Left renal cortex interstitium (tissue), 4 donors: ENCODE data around the gene SPACA7. TPM values are rescaled to one million over a fixed set of nuclear protein-coding genes. Genes with fewer than 3 reads are reported as not detected.
"Not testable (repeated sequence)": the region's sequence is repeated elsewhere in the genome, so short reads cannot be mapped to it uniquely, and the experiment has no call there.

Source experiments
- DNase-seq, 4 donors: peaks; one replicate each; pipeline ENCODE4 v3.0.0-alpha.2; 2013; ENCODE audit warnings: low read depth in 4 of 4, low spot score in 2 of 4, missing footprints in 1 of 4
- polyA plus RNA-seq, 4 donors: library from polyadenylated mRNA; unstranded; fragments of 120-200 nt; gene quantifications; one replicate each; pipeline ENCODE4 v1.2.1, GENCODE V29; 2013; ENCODE audit not compliant: insufficient read length in 4 of 4

The SPACA7 gene
- polyA plus RNA-seq, 4 donors, result not detected

DNA sequence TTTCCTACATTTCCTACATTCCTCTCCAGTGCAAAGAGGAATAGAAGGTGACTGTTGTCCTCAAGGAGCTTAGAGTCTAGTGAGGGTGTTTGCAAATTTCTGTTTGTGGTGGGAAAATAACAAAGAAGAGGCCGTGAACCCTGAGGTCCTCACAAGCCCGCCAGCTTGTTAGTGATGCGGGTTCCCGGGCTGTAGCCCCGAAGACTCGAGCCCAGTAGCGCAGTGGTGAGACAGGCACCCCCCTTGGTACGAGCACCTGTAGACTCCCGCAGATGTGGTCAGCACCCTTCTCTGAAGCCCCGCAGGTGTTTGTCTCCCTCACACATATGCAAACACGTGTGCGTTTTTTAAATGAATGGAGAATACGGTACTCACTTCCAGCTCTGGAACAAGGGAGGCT lies 26.5 kb upstream of the SPACA7 start:
- DNase-seq, result no peak

DNA sequence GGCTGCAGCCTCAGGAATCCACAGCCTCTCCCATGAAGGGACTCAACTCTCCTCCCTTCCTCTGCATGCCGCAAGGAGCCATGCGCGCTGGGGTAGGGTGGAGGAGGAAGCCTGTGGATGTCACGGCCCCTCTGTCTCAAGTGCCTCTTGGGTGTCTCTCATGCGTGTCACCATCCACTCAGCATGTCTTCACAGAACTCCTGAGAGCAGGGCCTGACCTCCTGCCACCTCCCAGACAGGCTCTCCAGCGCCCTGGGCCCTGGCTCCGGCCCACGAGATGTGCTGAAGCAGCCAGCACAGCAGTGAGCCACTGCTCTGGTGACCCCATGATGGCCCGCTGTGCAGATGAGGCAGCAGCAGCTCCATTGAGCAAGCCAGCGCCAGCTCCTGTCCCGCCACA lies 25.9 kb upstream of the SPACA7 start:
- no peak for DNase-seq

DNA sequence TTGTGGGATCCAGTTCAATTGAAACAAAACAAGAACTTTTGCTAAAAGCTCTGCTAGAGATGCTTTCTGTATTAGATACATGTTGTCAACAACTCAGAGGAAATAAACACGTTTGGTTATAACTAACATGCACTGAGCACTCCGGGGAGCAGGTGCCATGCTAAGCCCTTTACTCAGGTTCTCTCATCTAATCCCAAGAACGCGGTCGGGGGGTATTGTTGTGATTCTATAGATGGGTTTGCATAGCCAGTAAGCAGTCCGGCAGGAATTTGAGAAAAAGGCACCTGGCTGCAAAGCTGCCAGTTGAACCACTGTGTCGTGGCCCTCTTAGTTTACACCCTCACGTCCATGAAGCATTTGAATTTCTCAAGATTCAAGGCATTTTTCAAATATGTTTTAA lies 24.3 kb upstream of the SPACA7 start:
- DNase-seq, result no peak

DNA sequence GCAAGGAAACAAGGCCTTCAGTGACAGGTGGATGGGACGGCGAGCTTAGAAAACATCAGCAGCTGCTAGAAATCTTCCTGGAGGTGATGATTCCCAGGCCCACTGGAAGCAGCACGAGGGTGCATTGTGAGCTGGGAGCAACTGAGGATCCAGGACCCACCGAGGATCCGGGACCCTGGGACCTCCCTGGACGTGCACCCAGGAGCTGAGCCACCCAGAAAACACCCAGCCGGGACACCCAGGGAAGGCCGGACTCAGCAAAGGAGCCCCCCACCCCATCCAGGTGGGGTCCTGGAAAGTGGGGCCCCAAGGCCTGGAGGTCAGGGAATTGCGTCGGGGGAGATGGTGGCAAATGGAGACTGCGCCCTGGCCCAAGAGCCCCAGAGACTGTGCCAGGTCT lies 22.3 kb upstream of the SPACA7 start:
- DNase-seq, result no peak

DNA sequence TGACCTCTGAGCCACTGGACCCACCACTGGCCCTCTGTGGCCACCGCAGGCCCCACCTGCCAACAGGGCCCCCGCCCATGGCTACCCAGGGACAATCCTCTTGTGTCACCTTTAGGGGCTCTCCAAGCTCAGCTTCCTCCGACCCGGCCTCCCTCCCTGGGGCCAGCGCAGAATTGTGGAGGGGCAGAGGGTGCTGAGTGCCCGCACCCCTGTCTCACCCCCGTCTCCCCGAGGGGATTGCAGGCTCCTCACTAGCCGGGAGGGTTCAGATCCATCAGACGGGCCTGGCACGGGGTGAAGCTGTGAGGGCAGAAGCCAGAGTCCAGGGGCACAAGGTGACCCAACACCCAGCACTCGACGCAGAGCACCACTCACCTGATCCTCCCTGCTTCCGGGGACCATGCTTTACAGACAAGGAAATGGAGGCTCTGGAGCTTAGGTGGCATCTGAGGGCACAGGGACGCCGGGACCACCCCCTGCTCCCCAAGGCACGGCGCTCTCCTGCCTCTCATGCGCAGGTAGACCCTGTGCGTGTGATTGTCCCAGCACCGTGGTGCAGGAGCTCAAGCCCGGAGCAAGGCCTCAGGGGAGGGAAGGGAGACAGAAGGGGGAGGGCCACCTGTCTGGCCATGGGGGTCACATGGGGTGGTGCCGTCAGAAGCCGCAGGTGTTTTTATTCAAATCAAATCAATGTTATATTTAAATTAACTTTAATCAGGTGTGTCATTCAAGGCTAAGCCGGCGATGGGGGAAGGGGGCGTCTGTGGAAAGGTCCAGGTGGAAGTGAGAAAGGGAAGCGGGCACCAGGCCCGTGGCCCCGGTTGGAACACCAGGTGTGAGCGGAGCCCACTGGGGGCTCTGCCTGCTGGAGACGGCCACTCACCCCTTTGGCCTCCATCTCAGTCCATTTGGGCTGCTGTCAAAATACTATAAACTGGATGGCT lies 21.6 kb upstream of the SPACA7 start:
- no peak for DNase-seq

DNA sequence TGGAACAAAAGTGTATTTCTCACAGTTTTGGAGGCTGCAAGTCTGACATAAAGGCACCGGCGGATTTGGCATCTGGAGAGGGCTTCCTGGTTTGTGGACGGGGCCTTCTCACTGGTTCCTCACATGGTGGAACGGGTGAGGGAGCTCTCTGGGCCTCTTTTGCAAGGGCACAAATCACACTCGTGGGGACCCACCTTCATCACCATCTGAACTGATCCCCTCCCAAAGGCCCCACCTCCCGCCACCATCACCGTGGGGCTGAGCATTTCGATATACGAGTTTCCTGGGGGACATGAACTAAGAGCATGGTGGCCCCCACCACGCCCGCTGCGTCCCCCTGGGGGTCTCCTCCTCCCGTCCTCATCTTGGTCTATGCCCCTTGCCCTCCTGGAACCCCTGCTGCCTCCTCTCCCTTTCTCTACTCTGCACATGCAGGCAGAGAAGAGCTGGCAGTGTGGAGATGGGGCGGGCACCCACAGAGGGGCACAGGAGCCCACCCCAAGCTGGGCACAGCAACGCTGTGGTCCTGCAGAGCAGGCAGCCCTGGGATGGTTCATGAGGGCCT lies 20.8 kb upstream of the SPACA7 start:
- no peak for DNase-seq

DNA sequence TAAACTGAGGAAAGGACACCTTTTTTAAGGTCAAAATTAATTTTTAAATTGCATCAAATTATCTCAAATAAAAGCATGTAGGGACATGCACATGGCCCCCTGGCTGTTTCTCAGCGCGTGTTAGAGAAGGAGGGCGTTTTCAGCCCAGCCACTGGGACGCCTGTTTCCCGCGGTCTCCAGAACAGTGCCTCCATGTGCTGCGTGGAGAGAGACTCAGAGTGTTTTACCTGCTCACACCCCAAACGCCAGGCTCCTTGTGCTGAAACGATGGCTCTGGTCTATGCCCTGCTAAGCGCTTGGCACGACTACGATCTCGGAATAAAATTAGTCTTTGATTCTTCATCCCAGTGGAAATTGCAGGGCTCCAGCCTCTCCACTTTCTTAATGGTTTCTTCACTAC lies 20.0 kb upstream of the SPACA7 start:
- DNase-seq, result no peak

DNA sequence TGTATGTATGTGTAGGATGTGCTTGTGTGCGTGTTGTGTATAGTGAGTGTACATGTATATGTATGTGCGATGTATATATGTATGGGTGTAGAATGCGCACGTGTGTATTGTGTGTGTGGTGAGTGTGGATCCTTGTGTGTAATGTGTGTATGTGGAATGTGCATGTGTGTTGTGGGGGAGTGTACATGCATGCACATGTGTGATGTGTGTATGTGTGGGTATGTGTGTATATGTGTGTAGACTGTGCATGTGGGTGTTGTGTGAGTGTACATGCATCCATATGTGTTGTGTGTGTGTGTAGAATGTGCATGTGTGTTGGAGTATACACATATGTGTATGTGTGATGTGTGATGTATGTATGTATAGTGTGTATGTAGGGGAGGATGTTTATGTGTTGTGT lies 18.0 kb upstream of the SPACA7 start:
- DNase-seq, result no peak

DNA sequence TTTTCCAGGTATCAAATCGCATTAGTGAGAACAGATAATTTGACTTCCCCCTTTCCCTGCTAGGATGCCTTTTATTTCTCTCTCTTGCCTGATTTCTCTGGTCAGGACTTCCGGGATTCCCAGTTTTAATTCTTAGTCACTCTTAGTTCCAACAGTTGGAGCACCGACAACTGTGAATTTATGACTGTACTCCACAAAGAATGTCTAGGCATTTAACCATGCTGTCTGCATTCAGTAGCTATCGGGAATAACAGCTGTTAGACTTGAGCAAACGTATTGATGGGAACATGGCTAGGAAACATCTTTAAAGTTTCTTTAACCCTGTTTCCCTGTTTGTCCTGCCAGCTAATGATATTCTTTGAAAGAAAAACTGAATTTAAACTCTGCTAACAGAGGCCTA lies 14.1 kb upstream of the SPACA7 start:
- DNase-seq, result no peak

DNA sequence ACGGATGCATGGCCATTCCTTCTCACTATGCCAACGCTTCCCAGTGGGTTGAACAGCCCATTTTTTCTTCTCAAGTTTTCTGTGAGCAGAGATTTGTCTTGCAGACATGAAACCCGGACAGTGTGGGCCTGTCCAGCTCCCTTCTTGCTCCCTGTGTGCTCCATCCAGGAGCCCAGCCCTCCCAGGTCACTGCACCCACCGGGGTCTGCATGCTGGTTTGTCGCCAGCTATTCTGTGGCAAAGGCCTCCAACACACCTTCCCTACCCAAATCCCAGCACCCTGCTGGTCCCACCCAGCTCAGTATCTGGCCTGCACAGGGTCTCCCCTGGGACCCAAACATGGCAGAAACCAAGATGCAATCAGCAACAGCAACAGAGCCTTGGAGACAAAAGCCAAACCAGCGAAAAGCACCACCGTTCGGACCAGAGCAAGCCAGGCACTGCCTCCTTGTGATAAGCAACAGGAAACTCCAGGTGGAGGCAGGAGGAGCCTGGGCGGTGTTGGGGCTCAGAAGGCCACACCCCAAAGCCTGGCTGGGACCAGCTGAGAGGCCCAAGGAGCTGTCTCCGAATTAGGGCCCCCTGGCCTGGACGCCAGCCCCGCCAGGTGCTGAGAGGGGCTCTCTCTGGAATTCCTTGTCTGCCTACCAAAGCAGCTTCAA lies 12.2 kb upstream of the SPACA7 start:
- no peak for DNase-seq

DNA sequence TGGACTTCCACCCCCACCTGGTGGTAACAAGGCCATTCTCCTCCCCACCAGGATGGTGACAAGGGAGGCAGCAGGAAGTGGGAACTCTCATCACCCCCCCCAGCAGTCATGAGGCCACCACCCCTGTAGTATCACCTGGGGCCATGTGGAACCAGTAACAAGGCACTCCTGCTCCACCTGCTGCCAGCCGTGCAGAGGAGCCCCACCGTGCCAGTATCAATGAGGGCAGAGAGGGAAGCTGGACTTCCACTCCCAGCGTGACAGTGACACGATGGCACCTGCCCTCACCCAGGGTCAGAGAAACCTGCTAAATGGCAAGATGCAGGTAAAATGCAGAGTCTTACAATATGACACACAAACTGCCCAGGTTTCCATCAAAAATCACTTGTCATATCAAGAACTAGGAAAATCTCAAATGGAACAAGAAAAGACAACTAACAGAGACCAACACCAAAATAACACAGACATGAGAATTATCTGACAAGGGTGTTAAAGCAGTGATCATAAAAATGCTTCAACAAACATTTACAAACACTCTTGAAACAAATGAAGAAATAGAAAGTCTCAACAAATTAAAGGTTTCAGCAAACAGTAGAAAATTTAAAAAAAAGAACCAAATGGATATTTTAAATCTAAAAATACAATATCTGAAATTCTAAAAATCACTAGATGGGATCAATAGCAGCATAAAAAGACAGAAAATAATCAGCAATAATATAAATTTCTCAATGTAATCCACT lies 9.1 kb upstream of the SPACA7 start:
- no peak for DNase-seq

DNA sequence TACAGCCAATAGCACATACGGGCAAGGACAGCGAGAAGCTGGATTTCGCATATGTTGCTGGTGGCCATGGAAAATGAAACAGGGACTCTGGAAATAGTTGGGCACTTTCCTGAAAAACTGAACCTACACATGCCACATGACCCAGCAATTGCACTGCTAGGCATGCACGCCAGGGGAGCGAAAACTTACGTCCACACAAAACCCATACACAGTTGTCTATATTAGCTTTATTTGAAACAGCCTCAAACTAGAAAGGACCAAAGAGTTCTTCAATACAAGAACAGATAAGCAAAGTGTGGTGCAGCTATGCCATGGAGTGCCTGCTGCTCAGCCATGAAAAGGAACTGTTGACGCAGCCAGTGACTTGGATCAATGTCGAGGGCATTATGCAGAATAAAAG lies 7.3 kb upstream of the SPACA7 start:
- DNase-seq, result no peak

DNA sequence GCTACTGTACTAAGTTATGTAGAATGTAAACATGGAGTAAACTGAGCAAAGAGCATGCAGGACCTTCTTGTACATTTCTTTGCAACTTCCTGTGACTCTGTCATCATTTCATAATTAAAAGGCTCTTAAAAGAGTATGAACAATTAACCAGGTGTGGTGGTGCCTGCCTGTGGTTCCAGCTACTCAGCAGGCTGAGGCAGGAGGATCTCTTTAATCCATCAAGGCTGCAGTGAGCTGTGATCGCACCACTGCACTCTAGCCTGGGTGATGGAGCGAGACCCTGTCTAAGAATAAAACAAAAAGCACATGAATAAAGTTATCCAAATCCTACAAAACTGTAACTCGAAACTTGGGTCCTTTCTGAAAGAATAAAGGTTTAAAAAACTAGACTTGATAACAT lies 5.8 kb upstream of the SPACA7 start:
- no peak for DNase-seq

DNA sequence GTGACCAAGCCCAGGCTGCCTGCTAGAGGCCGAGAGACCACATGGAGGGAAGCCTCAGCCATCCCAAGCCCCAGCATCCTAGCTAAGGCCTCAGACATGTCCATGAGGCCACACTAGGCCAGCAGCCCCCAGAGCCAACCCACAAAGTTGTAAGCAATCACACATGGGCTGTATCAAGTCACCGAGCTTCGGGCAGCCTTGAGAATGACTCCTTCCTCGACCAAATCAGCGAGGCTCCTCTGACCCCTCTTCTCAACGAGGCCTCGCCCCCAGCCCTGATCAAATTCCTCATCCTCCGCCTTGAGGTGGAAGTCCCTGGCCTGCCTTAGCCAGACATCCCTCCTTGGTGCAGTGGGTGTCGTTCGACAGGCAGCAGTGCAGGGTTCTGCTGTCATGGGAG lies 1.9 kb upstream of the SPACA7 start:
- DNase-seq, result no peak

DNA sequence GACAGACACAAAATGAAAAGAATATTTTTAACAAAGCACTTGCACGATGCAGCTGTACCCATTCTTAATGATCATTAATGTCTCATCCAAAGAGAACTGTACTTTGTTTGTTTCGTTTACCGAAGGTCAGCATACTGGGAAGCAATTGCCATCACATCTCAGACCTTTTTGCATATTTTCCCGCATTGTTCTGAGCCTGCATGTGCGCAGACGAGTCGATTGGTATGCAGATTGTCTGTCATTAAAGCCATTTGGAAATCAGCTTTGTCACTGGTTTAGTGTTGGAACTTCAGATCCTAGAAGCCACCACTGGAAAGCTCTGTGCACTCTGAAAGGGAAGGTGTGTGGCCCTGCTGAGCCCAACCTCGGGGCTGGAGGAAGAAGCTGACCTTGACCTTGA lies 15.6 kb downstream of the SPACA7 start:
- DNase-seq, result no peak

DNA sequence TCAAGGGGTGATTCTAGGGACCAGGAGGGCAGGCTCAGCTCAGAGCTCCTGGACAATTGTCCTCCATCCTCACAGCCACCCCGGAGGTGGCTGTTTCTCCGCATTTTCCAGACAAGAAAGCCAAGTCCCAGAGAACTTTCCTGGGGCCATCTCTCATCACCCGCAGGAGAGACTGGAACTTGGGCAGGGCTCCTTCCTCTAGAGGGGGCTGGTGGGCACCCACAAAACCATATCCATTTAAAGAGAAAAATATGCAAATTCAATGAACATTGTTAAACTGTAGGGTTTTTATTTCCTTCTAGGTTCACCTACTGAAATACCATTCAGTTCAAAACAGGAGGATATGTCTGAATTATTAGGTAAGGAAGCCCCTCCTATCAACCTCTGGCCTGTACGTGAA lies 16.6 kb downstream of the SPACA7 start:
- no peak for DNase-seq

DNA sequence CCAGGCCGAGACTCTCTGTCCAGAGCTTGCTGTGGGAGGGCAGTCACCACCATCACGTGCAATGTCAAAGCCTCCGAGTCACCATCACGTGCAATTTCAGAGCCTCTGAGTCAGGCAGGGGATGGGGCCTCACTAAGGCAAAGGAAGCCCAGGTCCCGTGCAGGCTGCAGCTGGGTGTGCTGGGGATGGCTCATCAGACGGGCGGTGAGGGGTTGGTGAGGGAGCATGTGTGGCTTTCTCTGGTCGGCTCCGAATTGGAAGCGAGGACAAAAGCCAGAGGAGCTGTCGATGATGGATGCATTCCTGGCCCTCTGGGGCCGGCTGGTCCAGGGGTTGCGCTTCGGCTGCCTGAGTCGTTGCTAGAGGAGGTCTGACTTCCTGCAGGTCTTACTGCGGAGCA lies 18.9 kb downstream of the SPACA7 start:
- DNase-seq, result not testable (repeated sequence)

DNA sequence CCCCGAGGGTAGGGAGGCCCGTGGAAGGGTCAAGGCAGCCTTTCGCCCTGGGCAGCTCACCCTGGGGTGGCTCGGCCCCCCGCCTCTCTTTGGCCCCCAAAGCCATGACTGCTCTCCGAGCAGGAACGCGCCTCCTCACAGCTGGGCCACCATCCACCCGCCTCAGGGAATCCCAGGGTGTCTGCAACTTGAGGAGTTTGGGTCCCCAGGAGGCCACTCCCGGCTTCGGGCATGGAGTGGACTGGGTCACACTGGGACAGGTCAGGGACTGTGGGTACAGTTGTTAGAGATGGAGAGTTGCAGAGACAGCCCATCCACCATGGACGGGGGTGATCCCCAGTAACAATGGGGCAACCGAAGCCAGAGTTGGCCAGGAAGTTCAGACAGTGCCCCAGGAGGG lies 19.8 kb downstream of the SPACA7 start:
- not testable (repeated sequence) for DNase-seq

DNA sequence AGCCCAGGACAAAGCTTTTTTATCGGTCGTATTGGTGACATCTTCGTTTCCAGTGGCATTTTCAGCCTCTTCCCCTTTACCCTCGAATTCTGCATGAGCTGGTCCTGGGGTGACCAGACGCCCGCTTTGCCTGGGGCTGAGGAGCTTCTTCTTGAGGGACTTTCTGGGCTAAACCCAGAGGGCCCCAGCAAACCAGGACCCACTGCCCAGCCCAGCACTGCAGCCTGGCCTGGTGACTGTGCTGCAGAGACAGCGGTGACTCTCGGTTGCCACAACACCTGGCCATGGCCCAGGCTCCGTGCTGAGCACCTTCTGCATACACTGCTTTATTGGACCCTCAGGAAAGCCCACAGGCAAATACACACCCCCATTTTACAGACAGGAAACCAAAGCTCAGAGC lies 21.0 kb downstream of the SPACA7 start:
- no peak for DNase-seq

DNA sequence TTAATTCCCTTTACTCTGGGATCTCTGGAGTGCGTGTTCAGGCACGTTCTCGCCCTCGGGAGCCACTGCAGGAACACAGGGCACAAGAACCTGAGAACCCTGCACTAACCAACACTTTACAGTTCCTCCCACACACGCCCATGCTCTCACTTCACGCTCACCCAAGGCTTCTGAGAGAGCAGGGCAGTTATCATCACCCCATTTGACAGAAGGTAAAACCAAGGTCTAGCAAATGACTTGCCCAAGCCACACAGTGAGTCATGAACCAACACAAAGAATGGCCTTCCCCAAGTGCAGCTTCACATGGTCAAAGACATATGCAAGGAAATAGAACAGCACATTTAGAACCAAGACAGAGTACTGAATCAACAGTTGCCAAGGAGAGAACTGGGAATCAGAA lies 22.2 kb downstream of the SPACA7 start:
- not testable (repeated sequence) for DNase-seq

DNA sequence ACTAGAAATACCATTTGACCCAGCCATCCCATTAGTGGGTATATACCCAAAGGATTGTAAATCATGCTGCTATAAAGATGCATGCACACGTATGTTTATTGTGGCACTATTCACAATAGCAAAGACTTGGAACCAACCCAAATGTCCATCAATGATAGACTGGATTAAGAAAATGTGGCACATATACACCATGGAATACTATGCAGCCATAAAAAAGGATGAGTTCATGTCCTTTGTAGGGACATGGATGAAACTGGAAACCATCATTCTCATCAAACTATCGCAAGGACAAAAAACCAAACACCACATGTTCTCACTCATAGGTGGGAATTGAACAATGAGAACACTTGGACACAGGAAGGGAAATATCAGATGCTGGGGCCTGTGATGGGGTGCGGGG lies 33.7 kb downstream of the SPACA7 start:
- not testable (repeated sequence) for DNase-seq
